Measurements from ENCODE around the gene USP1.

USP1 gene

DNA sequence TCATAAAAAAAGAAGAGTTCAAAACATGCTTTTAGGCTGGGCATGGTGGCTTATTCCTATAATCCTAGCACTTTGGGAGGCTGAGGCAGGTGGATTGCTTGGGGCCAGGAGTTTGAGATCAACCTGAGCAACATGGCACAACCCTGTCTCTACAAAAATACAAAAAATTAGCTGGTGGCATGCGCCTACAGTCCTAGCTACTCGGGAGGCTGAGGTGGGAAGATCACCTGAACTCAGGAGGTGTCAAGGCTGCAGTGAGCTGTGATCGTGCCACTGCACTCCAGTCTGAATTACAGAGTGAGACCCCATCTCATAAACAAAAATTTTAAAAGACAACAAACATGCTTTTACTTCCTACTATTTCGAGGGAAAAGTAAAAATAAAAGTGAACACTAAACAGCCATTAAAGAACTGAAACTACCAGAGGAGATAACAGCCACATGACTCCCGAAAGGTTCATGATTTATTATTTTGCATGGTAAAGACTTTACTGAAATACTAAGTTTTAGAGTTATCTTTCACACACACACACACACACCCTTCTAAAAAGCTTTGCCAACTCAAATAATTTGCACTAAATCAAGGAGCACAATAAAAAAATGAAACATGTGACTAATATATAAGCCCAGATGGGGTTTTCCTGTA is 48.1 kb downstream of the USP1 start:
- Histone ChIP-seq H2AFZ (ENCODE audit: low read length, unreplicated experiment) (no peak overlapping the region), H3K79me2 (ENCODE audit: control insufficient read depth, insufficient read depth, low read length, unreplicated experiment) (no peaks in the 10 kb centered on the region), H3K27me3 (ENCODE audit: insufficient read depth, low read length) (no peaks in the 10 kb centered on the region), H3K4me3 (ENCODE audit: low read depth, low read length) (no peak overlapping the region), H3K27ac (ENCODE audit: low read depth, low read length) (no peak overlapping the region), H3K4me1 (ENCODE audit: control insufficient read depth, insufficient read depth, low read length, unreplicated experiment) (no peaks in the 10 kb centered on the region), H3K36me3 (ENCODE audit: insufficient read depth, low read length) (peaks cover 3% of the 10 kb centered on the region; the same call in 1 of the 2 replicates)

DNA sequence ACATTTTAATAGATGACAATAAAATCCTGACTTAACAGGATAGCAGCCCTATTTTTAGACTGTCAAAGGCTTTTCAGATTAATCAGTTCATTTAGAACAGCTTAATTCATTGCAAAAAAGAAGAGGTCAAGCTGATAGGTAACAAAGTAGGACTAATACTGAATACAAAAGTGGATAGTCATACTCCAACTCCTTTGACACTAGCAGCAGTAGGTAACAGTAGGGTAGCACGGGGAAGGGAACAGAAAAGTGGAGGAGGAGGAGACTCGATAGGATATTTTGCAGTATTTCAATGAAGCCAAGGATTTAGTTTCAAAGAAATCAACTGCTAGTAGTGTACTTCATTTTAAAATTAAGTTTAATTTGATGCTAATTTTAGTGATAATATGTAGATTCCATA is 51.1 kb downstream of the USP1 start:
- Histone ChIP-seq H2AFZ (ENCODE audit: low read length, unreplicated experiment) (no peak overlapping the region), H3K4me3 (ENCODE audit: low read depth, low read length) (no peak overlapping the region), H3K4me1 (ENCODE audit: control insufficient read depth, insufficient read depth, low read length, unreplicated experiment) (no peaks in the 10 kb centered on the region), H3K27ac (ENCODE audit: low read depth, low read length) (no peak overlapping the region), H3K79me2 (ENCODE audit: control insufficient read depth, insufficient read depth, low read length, unreplicated experiment) (no peaks in the 10 kb centered on the region), H3K36me3 (ENCODE audit: insufficient read depth, low read length) (0 out of 2 replicates have a peak, but pooled peaks cover 9% of the 10 kb centered on the region), H3K27me3 (ENCODE audit: insufficient read depth, low read length) (no peaks in the 10 kb centered on the region)

DNA sequence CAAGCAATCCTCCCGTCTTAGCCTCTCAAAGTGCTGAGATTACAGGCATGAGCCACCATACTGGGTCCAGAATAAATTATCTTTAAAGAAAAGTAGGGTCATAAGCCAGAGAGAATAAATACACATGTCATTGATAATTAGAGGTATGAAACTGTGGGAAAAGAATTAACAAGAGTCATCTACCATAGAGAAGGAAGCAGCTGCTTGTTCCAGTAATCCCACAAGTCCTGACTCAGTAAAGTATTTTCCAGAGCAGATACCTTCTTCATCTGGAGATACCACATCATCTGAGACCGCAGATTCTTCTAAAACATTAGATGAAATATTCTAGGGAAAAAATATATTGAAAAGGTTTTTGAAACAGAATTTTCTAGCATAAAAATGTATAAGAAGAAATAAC is 55.7 kb downstream of the USP1 start:
- Histone ChIP-seq H3K36me3 (ENCODE audit: insufficient read depth, low read length) (0 out of 2 replicates have a peak, but pooled peaks cover 9% of the 10 kb centered on the region), H3K4me1 (ENCODE audit: control insufficient read depth, insufficient read depth, low read length, unreplicated experiment) (peaks cover 13% of the 10 kb centered on the region)

DNA sequence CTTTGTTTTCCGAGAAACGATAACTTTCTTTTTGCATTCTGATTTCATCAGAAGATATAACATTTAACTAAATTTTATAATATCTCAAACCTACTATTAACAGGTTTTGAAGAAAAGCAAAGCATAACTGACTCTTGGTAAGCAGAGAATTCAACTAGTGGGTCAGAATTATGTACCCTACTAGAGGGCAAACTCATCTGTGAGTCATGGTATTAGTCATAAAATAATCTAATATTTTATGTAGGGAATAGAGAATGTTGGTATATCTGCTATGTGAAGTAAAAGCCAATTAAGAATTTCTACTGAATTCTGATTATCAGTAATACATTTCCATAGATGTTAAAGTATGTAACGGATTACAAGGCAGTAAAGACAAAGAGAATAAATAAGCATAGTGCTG is 56.8 kb downstream of the USP1 start:
- no peak overlapping the region for H3K27ac ChIP-seq (ENCODE audit: low read depth, low read length)
- no peaks in the 10 kb centered on the region for H3K27me3 ChIP-seq (ENCODE audit: insufficient read depth, low read length)
- H3K4me1 ChIP-seq (ENCODE audit: control insufficient read depth, insufficient read depth, low read length, unreplicated experiment) = peaks cover 13% of the 10 kb centered on the region
- H3K36me3 ChIP-seq (ENCODE audit: insufficient read depth, low read length) = 0 out of 2 replicates have a peak, but pooled peaks cover 8% of the 10 kb centered on the region
- H3K79me2 ChIP-seq (ENCODE audit: control insufficient read depth, insufficient read depth, low read length, unreplicated experiment) = no peaks in the 10 kb centered on the region
- no peak overlapping the region for H2AFZ ChIP-seq (ENCODE audit: low read length, unreplicated experiment)
- H3K4me3 ChIP-seq (ENCODE audit: low read depth, low read length) = no peak overlapping the region

More for the DNA sequence above, 55.7 kb downstream of the USP1 start:
- no peaks in the 10 kb centered on the region for H3K27me3 ChIP-seq (ENCODE audit: insufficient read depth, low read length)
- no peak overlapping the region for H2AFZ ChIP-seq (ENCODE audit: low read length, unreplicated experiment)
- H3K4me3 ChIP-seq (ENCODE audit: low read depth, low read length) = no peak overlapping the region
- H3K79me2 ChIP-seq (ENCODE audit: control insufficient read depth, insufficient read depth, low read length, unreplicated experiment) = no peaks in the 10 kb centered on the region
- H3K27ac ChIP-seq (ENCODE audit: low read depth, low read length) = no peak overlapping the region

DNA sequence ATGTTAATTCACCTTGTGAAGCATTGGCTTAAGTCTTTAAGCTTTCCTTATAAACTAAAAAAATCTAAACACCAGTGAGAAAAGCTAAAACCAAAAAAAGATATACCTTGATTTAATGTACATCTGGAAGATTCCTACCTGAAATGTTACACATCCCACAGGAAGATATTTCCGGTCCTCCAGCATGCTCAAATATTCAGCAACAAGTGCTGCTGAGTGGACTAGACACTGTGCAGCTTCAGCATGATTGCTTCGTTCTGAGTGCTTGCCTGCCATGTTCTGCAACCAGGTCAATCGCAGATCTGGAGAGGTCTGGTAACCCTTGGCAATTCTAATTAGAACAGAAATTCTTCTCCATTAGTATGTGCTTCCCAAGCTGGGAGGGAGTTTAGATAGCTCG is 57.3 kb downstream of the USP1 start:
- 0 out of 2 replicates have a peak, but pooled peaks cover 7% of the 10 kb centered on the region for H3K36me3 ChIP-seq (ENCODE audit: insufficient read depth, low read length)
- H3K4me1 ChIP-seq (ENCODE audit: control insufficient read depth, insufficient read depth, low read length, unreplicated experiment) = peaks cover 13% of the 10 kb centered on the region
- no peaks in the 10 kb centered on the region for H3K79me2 ChIP-seq (ENCODE audit: control insufficient read depth, insufficient read depth, low read length, unreplicated experiment)
- no peaks in the 10 kb centered on the region for H3K27me3 ChIP-seq (ENCODE audit: insufficient read depth, low read length)
- H3K27ac ChIP-seq (ENCODE audit: low read depth, low read length) = no peak overlapping the region
- H3K4me3 ChIP-seq (ENCODE audit: low read depth, low read length) = no peak overlapping the region
- no peak overlapping the region for H2AFZ ChIP-seq (ENCODE audit: low read length, unreplicated experiment)

DNA sequence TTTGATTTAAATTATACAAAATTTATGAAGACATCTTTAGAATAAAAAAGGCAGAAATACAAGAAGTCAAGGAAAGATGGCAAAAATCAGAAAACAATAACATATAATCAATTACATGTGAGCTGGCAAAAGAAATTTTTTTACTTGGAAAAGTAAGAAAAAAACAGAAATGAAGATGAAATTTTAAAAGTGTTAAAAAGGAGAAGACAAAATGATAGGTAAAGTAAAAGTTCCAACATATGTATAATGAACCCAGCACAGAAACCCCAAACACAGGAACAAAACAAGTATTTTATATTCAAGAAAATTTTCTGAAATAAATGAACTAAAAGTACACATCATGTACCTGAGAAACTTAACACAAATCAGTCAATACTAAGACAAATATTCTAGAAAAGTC is 63.4 kb downstream of the USP1 start:
- Histone ChIP-seq H3K4me3 (ENCODE audit: low read depth, low read length) (no peak overlapping the region), H2AFZ (ENCODE audit: low read length, unreplicated experiment) (no peak overlapping the region), H3K79me2 (ENCODE audit: control insufficient read depth, insufficient read depth, low read length, unreplicated experiment) (no peaks in the 10 kb centered on the region), H3K27ac (ENCODE audit: low read depth, low read length) (no peak overlapping the region), H3K4me1 (ENCODE audit: control insufficient read depth, insufficient read depth, low read length, unreplicated experiment) (no peaks in the 10 kb centered on the region), H3K27me3 (ENCODE audit: insufficient read depth, low read length) (no peaks in the 10 kb centered on the region), H3K36me3 (ENCODE audit: insufficient read depth, low read length) (no peaks in the 10 kb centered on the region; the same call in 1 of the 2 replicates)
